NCI-H2107 treated with DMSO at 0.1 percent for 48 hours (cell line): ENCODE results near the gene C6orf62.
"Not testable (repeated sequence)": the region's sequence is repeated elsewhere in the genome, so short reads cannot be mapped to it uniquely, and the experiment has no call there.

Experiments
- DNase-seq: peaks from one replicate; lab custom pipeline; 2025; ENCODE audit not compliant: unreplicated experiment; lab: John Stamatoyannopoulos, UW

The C6orf62 gene

GRCh38 chr6:24719125-24719971 lies at the start of gene C6orf62:
Gene C6orf62 (minus strand): TSS chr6:24719154. CDS start chr6:24718668, 486 bp downstream.
- no peak for DNase-seq

- no peak for DNase-seq
These were observed 49.4 kb upstream of the C6orf62 start for GRCh38 chr6:24768361-24768760.

- peak; percentile 6 for DNase-seq
These were observed 47.9 kb upstream of the C6orf62 start for GRCh38 chr6:24766680-24767462.

- DNase-seq: not testable (repeated sequence)
These were observed 47.0 kb upstream of the C6orf62 start for GRCh38 chr6:24765968-24766367.

GRCh38 chr6:24764833-24765828 lies 46.2 kb upstream of the C6orf62 start:
- not testable (repeated sequence) for DNase-seq

GRCh38 chr6:24763578-24763977 lies 44.6 kb upstream of the C6orf62 start:
- no peak for DNase-seq

GRCh38 chr6:24761851-24762250 lies 42.9 kb upstream of the C6orf62 start:
- DNase-seq: no peak

- DNase-seq: no peak
These were observed 42.4 kb upstream of the C6orf62 start for GRCh38 chr6:24761193-24761835.

GRCh38 chr6:24760210-24760609 lies 41.3 kb upstream of the C6orf62 start:
- DNase-seq: no peak

- DNase-seq: no peak
These were observed 40.8 kb upstream of the C6orf62 start for GRCh38 chr6:24759718-24760117.

GRCh38 chr6:24757611-24758010 lies 38.7 kb upstream of the C6orf62 start:
- DNase-seq: no peak

GRCh38 chr6:24755279-24755678 lies 36.3 kb upstream of the C6orf62 start:
- no peak for DNase-seq

- not testable (repeated sequence) for DNase-seq
These were observed 35.4 kb upstream of the C6orf62 start for GRCh38 chr6:24754378-24754777.

- no peak for DNase-seq
These were observed 34.6 kb upstream of the C6orf62 start for GRCh38 chr6:24753545-24753944.

GRCh38 chr6:24752917-24753492 lies 34.1 kb upstream of the C6orf62 start:
- no peak for DNase-seq

- DNase-seq: no peak
These were observed 33.5 kb upstream of the C6orf62 start for GRCh38 chr6:24752503-24752902.

GRCh38 chr6:24750878-24751277 lies 31.9 kb upstream of the C6orf62 start:
- not testable (repeated sequence) for DNase-seq

- DNase-seq: no peak
These were observed 30.3 kb upstream of the C6orf62 start for GRCh38 chr6:24749297-24749696.

GRCh38 chr6:24744911-24745310 lies 26.0 kb upstream of the C6orf62 start:
- DNase-seq: no peak

GRCh38 chr6:24743944-24744335 lies 25.0 kb upstream of the C6orf62 start:
- no peak for DNase-seq
